Muscle layer of duodenum (tissue), 2 donors: ENCODE measurements around the gene MICAL2.
A peak's percentile ranks its signal among the peaks of the same experiment; 100 is the strongest.

Experiments
- H3K27ac ChIP-seq: one replicate; pipeline ENCODE4 v1.7.0; 2013; ENCODE audit warnings: mild to moderate bottlenecking, low read length
- H3K27me3 ChIP-seq: one replicate; pipeline ENCODE4 v1.7.0; 2013; ENCODE audit warnings: low read depth, mild to moderate bottlenecking, control low read depth, low read length
- H3K36me3 ChIP-seq, 2 donors: one replicate each; pipeline ENCODE4 v1.7.0; 2013; ENCODE audit warnings: low read length in 2 of 2, control low read depth in 1 of 2, mild to moderate bottlenecking in 1 of 2; ENCODE audit not compliant: insufficient read depth in 2 of 2, control insufficient read depth in 1 of 2
- H3K4me1 ChIP-seq, 2 donors: one replicate each; pipeline ENCODE4 v1.7.0; 2013; ENCODE audit warnings: low read length in 2 of 2, mild to moderate bottlenecking in 2 of 2, control low read depth in 1 of 2, moderate library complexity in 1 of 2; ENCODE audit not compliant: insufficient read depth in 2 of 2, control insufficient read depth in 1 of 2
- H3K4me3 ChIP-seq, 2 donors: one replicate each; pipeline ENCODE4 v1.7.0; 2013; ENCODE audit warnings: low read length in 2 of 2, low read depth in 1 of 2, mild to moderate bottlenecking in 1 of 2
- H3K9me3 ChIP-seq, 2 donors: one replicate each; pipeline ENCODE4 v1.7.0; 2013; ENCODE audit warnings: low read length in 2 of 2, control low read depth in 1 of 2, mild to moderate bottlenecking in 1 of 2; ENCODE audit not compliant: control insufficient read depth in 1 of 2
- donor health status: healthy.

MICAL2 gene

GRCh38 chr11:12212174-12212820 is 101.9 kb downstream of the MICAL2 start:
- Histone ChIP-seq H3K9me3 (no peaks in the 10 kb centered on the region), H3K4me1 (peaks cover 12 to 15% of the 10 kb centered on the region in 2 donors), H3K4me3 (no peak overlapping the region), H3K27me3 (no peaks in the 10 kb centered on the region), H3K36me3 (peaks cover 26 to 33% of the 10 kb centered on the region in 2 donors), H3K27ac (no peak overlapping the region)

- H3K36me3 ChIP-seq, result peaks cover 26 to 31% of the 10 kb centered on the region in 2 donors
- peak overlapping the region; percentile 16 for H3K27ac ChIP-seq
- no peaks in the 10 kb centered on the region for H3K27me3 ChIP-seq
- no peak overlapping the region for H3K4me3 ChIP-seq
- peaks cover 12 to 16% of the 10 kb centered on the region in 2 donors for H3K4me1 ChIP-seq
- no peaks in the 10 kb centered on the region for H3K9me3 ChIP-seq
These were observed 102.4 kb downstream of the MICAL2 start for GRCh38 chr11:12212821-12213185.

GRCh38 chr11:12213883-12214282 is 103.5 kb downstream of the MICAL2 start:
- Histone ChIP-seq H3K4me1 (peaks cover 12 to 21% of the 10 kb centered on the region in 2 donors), H3K27ac (no peak overlapping the region), H3K36me3 (peaks cover 22 to 26% of the 10 kb centered on the region in 2 donors), H3K4me3 (no peak overlapping the region), H3K9me3 (no peaks in the 10 kb centered on the region), H3K27me3 (no peaks in the 10 kb centered on the region)

GRCh38 chr11:12214751-12215150 is 104.4 kb downstream of the MICAL2 start:
- Histone ChIP-seq H3K4me3 (no peak overlapping the region), H3K27me3 (no peaks in the 10 kb centered on the region), H3K4me1 (peaks cover 15 to 24% of the 10 kb centered on the region in 2 donors), H3K9me3 (no peaks in the 10 kb centered on the region), H3K36me3 (peaks cover 14 to 22% of the 10 kb centered on the region in 2 donors), H3K27ac (no peak overlapping the region)

GRCh38 chr11:12215181-12215593 is 104.8 kb downstream of the MICAL2 start:
- no peak overlapping the region for H3K27ac ChIP-seq
- peaks cover 14 to 22% of the 10 kb centered on the region in 2 donors for H3K36me3 ChIP-seq
- peaks cover 17 to 29% of the 10 kb centered on the region in 2 donors for H3K4me1 ChIP-seq
- no peak overlapping the region for H3K4me3 ChIP-seq
- H3K9me3 ChIP-seq, result no peaks in the 10 kb centered on the region
- H3K27me3 ChIP-seq, result no peaks in the 10 kb centered on the region

GRCh38 chr11:12216041-12216451 is 105.7 kb downstream of the MICAL2 start:
- Histone ChIP-seq H3K36me3 (peaks cover 14 to 22% of the 10 kb centered on the region in 2 donors), H3K27ac (no peak overlapping the region)

GRCh38 chr11:12216671-12217374 is 106.4 kb downstream of the MICAL2 start:
- no peak overlapping the region for H3K27ac ChIP-seq
- peaks cover 14 to 22% of the 10 kb centered on the region in 2 donors for H3K36me3 ChIP-seq
- peaks cover 17 to 45% of the 10 kb centered on the region in 2 donors for H3K4me1 ChIP-seq
- H3K9me3 ChIP-seq, result no peaks in the 10 kb centered on the region
- no peaks in the 10 kb centered on the region for H3K27me3 ChIP-seq
- H3K4me3 ChIP-seq, result no peak overlapping the region

More at GRCh38 chr11:12216041-12216451, 105.7 kb downstream of the MICAL2 start:
- Histone ChIP-seq H3K27me3 (no peaks in the 10 kb centered on the region), H3K9me3 (no peaks in the 10 kb centered on the region), H3K4me3 (no peak overlapping the region), H3K4me1 (peaks cover 17 to 37% of the 10 kb centered on the region in 2 donors)

GRCh38 chr11:12217879-12218278 is 107.5 kb downstream of the MICAL2 start:
- H3K27ac ChIP-seq, result no peak overlapping the region
- H3K4me1 ChIP-seq, result peaks cover 17 to 56% of the 10 kb centered on the region in 2 donors
- no peaks in the 10 kb centered on the region for H3K9me3 ChIP-seq
- H3K27me3 ChIP-seq, result no peaks in the 10 kb centered on the region
- peaks cover 14 to 20% of the 10 kb centered on the region in 2 donors for H3K36me3 ChIP-seq
- H3K4me3 ChIP-seq, result no peak overlapping the region

- no peak overlapping the region for H3K4me3 ChIP-seq
- peaks cover 9 to 16% of the 10 kb centered on the region in 2 donors for H3K36me3 ChIP-seq
- H3K4me1 ChIP-seq, result peaks cover 23 to 57% of the 10 kb centered on the region in 2 donors
- no peak overlapping the region for H3K27ac ChIP-seq
- no peaks in the 10 kb centered on the region for H3K27me3 ChIP-seq
- H3K9me3 ChIP-seq, result no peaks in the 10 kb centered on the region
These were observed 108.5 kb downstream of the MICAL2 start for GRCh38 chr11:12218909-12219308.

- Histone ChIP-seq H3K36me3 (peaks cover 6 to 18% of the 10 kb centered on the region in 2 donors), H3K4me1 (peaks cover 25 to 57% of the 10 kb centered on the region in 2 donors)
These were observed 109.4 kb downstream of the MICAL2 start for GRCh38 chr11:12219757-12220156.

GRCh38 chr11:12220305-12220704 is 109.9 kb downstream of the MICAL2 start:
- Histone ChIP-seq H3K36me3 (peaks cover 11 to 19% of the 10 kb centered on the region in 2 donors), H3K4me3 (peak overlapping the region in 1 of 2 donors; percentile 34), H3K9me3 (no peaks in the 10 kb centered on the region), H3K27ac (no peak overlapping the region), H3K4me1 (peaks cover 25 to 57% of the 10 kb centered on the region in 2 donors), H3K27me3 (no peaks in the 10 kb centered on the region)

More at GRCh38 chr11:12219757-12220156, 109.4 kb downstream of the MICAL2 start:
- Histone ChIP-seq H3K27me3 (no peaks in the 10 kb centered on the region), H3K4me3 (peak overlapping the region in 1 of 2 donors; percentile 34), H3K9me3 (no peaks in the 10 kb centered on the region), H3K27ac (no peak overlapping the region)
